WTC11 (cell line): ENCODE measurements around the gene NCS1. TPM values are rescaled to one million over a fixed set of nuclear protein-coding genes. Genes with fewer than 3 reads are reported as not detected.

Source experiments
- ATAC-seq: fragments of 200-7000 bp; cut with Tn5 transposase; 2 replicates; pipeline ENCODE4 v1.10.0; 2021; ENCODE audit warnings: mild to moderate bottlenecking, moderate library complexity
- CTCF ChIA-PET: fragments of 300-600 bp; sonication (Branson Sonifier 250); formaldehyde crosslinking; loops from one replicate; lab custom pipeline; 2021; ENCODE audit warnings: antibody characterized with exemption; lab: Charles Lee
- POLR2A ChIA-PET: fragments of 350-600 bp; sonication (Branson Sonifier 250); formaldehyde crosslinking; loops from one replicate; lab custom pipeline; 2021; ENCODE audit warnings: antibody characterized with exemption; lab: Charles Lee
- DNase-seq: peaks from one replicate; pipeline ENCODE4 v3.0.0; 2021; ENCODE audit warnings: low spot score
- H3K27ac Mint-ChIP-seq: 2 replicates; pipeline ENCODE4 v1.8.0; 2021; ENCODE audit warnings: mixed read lengths
- H3K27me3 Mint-ChIP-seq: 2 replicates; pipeline ENCODE4 v1.8.0; 2021; ENCODE audit warnings: low read depth, mild to moderate bottlenecking, moderate library complexity, mixed read lengths
- H3K36me3 Mint-ChIP-seq: 2 replicates; pipeline ENCODE4 v1.8.0; 2021; ENCODE audit warnings: mixed read lengths
- H3K4me1 Mint-ChIP-seq: 2 replicates; pipeline ENCODE4 v1.8.0; 2022; ENCODE audit warnings: mixed read lengths
- H3K4me3 Mint-ChIP-seq: 2 replicates; pipeline ENCODE4 v1.8.0; 2021; ENCODE audit warnings: mild to moderate bottlenecking, moderate library complexity, mixed read lengths
- H3K9me3 Mint-ChIP-seq: 2 replicates; pipeline ENCODE4 v1.8.0; 2021; ENCODE audit warnings: mixed read lengths
- ATF1 ChIP-seq: sonication (generic); formaldehyde crosslinking; IDR thresholded peaks from 2 replicates; pipeline ENCODE4 v1.8.1; 2023; ENCODE audit warnings: mild to moderate bottlenecking, moderate library complexity, missing genetic modification reagents
- CBFB ChIP-seq: sonication (generic); formaldehyde crosslinking; IDR thresholded peaks from 2 replicates; pipeline ENCODE4 v1.8.1; 2022; ENCODE audit warnings: mild to moderate bottlenecking, low read depth, missing genetic modification reagents
- ETV6 ChIP-seq: sonication (generic); formaldehyde crosslinking; IDR thresholded peaks from 2 replicates; pipeline ENCODE4 v1.8.1; 2022; ENCODE audit warnings: mild to moderate bottlenecking, missing genetic modification reagents
- GRHL2 ChIP-seq: fragments of 250-450 bp; sonication (Bioruptor Pico); IDR thresholded peaks from 2 replicates; pipeline ENCODE4 v1.8.0; 2022; ENCODE audit warnings: mild to moderate bottlenecking, moderate library complexity; ENCODE audit not compliant: insufficient replicate concordance, severe bottlenecking
- GTF2I ChIP-seq: fragments of 250-450 bp; sonication (Bioruptor Pico); conservative IDR thresholded peaks from 2 replicates; pipeline ENCODE4 v1.4.0; 2021; ENCODE audit warnings: mild to moderate bottlenecking
- MXD4 ChIP-seq: fragments of 250-450 bp; sonication (Bioruptor Pico); IDR thresholded peaks from 2 replicates; pipeline ENCODE4 v1.8.0; 2021; ENCODE audit warnings: mild to moderate bottlenecking, moderate library complexity, borderline replicate concordance
- NFATC4 ChIP-seq: fragments of 250-450 bp; sonication (Bioruptor Pico); IDR thresholded peaks from 2 replicates; pipeline ENCODE4 v1.9.0; 2021; ENCODE audit warnings: mild to moderate bottlenecking
- NFE2L1 ChIP-seq: sonication (generic); formaldehyde crosslinking; IDR thresholded peaks from 2 replicates; pipeline ENCODE4 v1.8.1; 2023; ENCODE audit warnings: missing genetic modification reagents
- NR1H2 ChIP-seq: sonication (generic); formaldehyde crosslinking; IDR thresholded peaks from 2 replicates; pipeline ENCODE4 v1.9.0; 2021; ENCODE audit warnings: mild to moderate bottlenecking, moderate library complexity, missing genetic modification reagents
- NR2C2 ChIP-seq: sonication (generic); formaldehyde crosslinking; IDR thresholded peaks from 2 replicates; pipeline ENCODE4 v1.8.0; 2022; ENCODE audit warnings: mild to moderate bottlenecking, missing genetic modification reagents
- SOX15 ChIP-seq: fragments of 250-450 bp; sonication (Bioruptor Pico); IDR thresholded peaks from 2 replicates; pipeline ENCODE4 v1.9.0; 2021; ENCODE audit warnings: mild to moderate bottlenecking
- TP53 ChIP-seq: sonication (generic); formaldehyde crosslinking; IDR thresholded peaks from 2 replicates; pipeline ENCODE4 v1.8.1; 2023; ENCODE audit warnings: mild to moderate bottlenecking, missing genetic modification reagents
- ZNF317 ChIP-seq: sonication (generic); formaldehyde crosslinking; IDR thresholded peaks from 2 replicates; pipeline ENCODE4 v1.8.1; 2023; ENCODE audit warnings: low read depth, mild to moderate bottlenecking, moderate library complexity, missing genetic modification reagents, borderline replicate concordance
- ZNF396 ChIP-seq: fragments of 250-450 bp; sonication (Bioruptor Pico); IDR thresholded peaks from 2 replicates; pipeline ENCODE4 v1.8.0; 2021; ENCODE audit warnings: mild to moderate bottlenecking, moderate library complexity, borderline replicate concordance
- total RNA-seq: library from RNA; stranded (reverse); gene quantifications from 3 replicates; pipeline ENCODE4 v1.2.3, GENCODE V29; 2021
- TF ChIP-seq, protein P1 (sequence below): sonication (generic); formaldehyde crosslinking; IDR thresholded peaks from 2 replicates; pipeline ENCODE4 v1.8.1; 2023; ENCODE audit warnings: mild to moderate bottlenecking, missing genetic modification reagents, borderline replicate concordance
- TF ChIP-seq, protein P2 (sequence below): sonication (generic); formaldehyde crosslinking; IDR thresholded peaks from 2 replicates; pipeline ENCODE4 v1.8.0; 2022; ENCODE audit warnings: mild to moderate bottlenecking, missing genetic modification reagents
- TF ChIP-seq, protein P3 (sequence below): fragments of 250-450 bp; sonication (Bioruptor Pico); IDR thresholded peaks from 2 replicates; pipeline ENCODE4 v1.9.0; 2021; ENCODE audit warnings: moderate library complexity, mild to moderate bottlenecking, inconsistent platforms, borderline replicate concordance
- TF ChIP-seq, protein P4 (sequence below): sonication (generic); formaldehyde crosslinking; IDR thresholded peaks from 2 replicates; pipeline ENCODE4 v1.8.0; 2022; ENCODE audit warnings: mild to moderate bottlenecking, missing genetic modification reagents
- TF ChIP-seq, protein P5 (sequence below): fragments of 250-450 bp; sonication (Bioruptor Pico); conservative IDR thresholded peaks from 2 replicates; pipeline ENCODE4 v1.9.0; 2021; ENCODE audit warnings: mild to moderate bottlenecking
- TF ChIP-seq, protein P6 (sequence below): fragments of 250-450 bp; sonication (Bioruptor Pico); IDR thresholded peaks from 2 replicates; pipeline ENCODE4 v1.9.0; 2021; ENCODE audit warnings: mild to moderate bottlenecking

Gene NCS1
- total RNA-seq, 1 experiment from 2014 or later, result 32.4 TPM

DNA sequence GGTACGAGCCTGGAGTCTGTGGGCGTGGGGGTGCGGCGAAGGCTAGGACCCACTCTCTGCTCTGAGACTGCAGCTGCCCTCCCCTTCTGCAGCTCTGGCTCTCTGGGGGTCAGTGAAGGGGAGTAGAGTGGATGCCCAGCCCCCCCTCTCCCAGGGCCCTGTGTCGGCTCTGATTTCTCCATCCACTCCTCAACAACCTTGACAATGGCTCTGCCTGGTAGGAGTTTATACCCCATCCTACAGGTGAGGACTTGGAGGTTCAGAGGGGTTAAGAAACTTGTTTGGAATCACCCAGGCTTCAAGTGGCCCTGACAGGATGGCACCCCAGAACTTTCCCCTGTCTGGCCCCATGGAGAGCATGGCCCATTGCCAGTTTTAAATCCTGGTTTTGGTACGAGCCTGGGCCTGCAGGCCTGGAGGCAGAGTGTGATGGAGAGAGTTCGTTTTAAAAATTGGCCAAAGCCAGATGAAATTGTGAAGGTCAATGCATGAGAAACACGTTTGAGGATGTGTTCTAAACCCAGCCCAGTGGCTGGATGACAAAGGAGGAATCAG lies 22.3 kb downstream of the NCS1 start (continued):
- TF ChIP-seq SOX15 (CRISPR knock-in tag) (no peak), GTF2I (CRISPR knock-in tag) (no peak)
- TF ChIP-seq, protein P1, sequence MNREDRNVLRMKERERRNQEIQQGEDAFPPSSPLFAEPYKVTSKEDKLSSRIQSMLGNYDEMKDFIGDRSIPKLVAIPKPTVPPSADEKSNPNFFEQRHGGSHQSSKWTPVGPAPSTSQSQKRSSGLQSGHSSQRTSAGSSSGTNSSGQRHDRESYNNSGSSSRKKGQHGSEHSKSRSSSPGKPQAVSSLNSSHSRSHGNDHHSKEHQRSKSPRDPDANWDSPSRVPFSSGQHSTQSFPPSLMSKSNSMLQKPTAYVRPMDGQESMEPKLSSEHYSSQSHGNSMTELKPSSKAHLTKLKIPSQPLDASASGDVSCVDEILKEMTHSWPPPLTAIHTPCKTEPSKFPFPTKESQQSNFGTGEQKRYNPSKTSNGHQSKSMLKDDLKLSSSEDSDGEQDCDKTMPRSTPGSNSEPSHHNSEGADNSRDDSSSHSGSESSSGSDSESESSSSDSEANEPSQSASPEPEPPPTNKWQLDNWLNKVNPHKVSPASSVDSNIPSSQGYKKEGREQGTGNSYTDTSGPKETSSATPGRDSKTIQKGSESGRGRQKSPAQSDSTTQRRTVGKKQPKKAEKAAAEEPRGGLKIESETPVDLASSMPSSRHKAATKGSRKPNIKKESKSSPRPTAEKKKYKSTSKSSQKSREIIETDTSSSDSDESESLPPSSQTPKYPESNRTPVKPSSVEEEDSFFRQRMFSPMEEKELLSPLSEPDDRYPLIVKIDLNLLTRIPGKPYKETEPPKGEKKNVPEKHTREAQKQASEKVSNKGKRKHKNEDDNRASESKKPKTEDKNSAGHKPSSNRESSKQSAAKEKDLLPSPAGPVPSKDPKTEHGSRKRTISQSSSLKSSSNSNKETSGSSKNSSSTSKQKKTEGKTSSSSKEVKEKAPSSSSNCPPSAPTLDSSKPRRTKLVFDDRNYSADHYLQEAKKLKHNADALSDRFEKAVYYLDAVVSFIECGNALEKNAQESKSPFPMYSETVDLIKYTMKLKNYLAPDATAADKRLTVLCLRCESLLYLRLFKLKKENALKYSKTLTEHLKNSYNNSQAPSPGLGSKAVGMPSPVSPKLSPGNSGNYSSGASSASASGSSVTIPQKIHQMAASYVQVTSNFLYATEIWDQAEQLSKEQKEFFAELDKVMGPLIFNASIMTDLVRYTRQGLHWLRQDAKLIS (CRISPR knock-in tag), result no peak

DNA sequence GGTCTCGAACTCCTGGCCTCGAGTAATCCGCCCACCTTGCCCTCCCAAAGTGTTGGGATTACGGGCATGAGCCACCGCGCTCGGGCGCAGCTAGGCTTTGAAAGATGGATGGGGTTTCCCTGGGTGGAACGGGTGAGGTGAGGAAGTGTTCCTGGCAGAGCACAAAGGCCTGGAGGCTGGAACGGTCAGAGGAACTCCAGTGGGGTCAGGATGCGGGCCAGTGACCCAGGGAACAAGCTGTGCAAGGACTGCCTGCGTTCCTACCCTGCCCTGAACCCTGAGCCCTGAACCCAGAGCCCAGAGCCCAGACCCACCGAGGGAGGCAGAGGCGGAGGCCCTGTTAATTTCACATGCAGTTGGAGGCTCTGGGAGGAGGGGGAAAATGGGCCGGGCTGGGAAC lies 23.4 kb downstream of the NCS1 start:
- no peaks in the 10 kb centered on the region for H3K9me3 Mint-ChIP-seq
- H3K4me1 Mint-ChIP-seq, result peaks cover 26% of the 10 kb centered on the region
- TF ChIP-seq MXD4 (CRISPR knock-in tag), result no peak
- TF ChIP-seq, all 79 proteins: peak for 0
- no peak for ATAC-seq
- no peaks in the 10 kb centered on the region for H3K27me3 Mint-ChIP-seq
- no peaks in the 10 kb centered on the region for H3K36me3 Mint-ChIP-seq
- H3K4me3 Mint-ChIP-seq, result no peak overlapping the region
- DNase-seq, result no peak
- ChIA-PET POLR2A (interaction anchor here (0.5 kb wide), 1 partner anchor 69 kb away, joined by 4 read pairs; no protein-coding TSS in a partner anchor), CTCF (interaction anchor here (1.1 kb wide), 1 partner anchor 40 kb away, joined by 5 read pairs; no protein-coding TSS in a partner anchor)
- H3K27ac Mint-ChIP-seq, result no peak overlapping the region

DNA sequence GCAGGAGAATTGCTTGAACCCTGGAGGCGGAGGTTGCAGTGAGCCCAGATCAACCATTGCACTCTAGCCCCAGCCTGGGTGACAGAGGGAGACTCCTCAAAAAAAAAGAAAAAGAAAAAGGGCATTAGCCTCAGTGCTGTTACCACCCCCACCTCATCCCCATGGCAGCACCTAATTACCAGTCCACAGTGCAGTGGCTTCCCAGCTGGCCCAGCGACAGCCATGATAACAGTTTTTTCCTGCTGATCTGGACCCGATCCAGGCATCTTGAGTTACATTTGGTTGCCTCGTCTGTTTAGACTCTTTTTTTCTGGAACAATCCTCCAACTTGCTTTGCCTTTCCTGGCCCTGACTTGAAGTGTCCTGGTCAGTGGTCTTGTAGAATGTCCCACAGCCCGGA lies 24.4 kb downstream of the NCS1 start:
- Mint-ChIP-seq H3K36me3 (no peaks in the 10 kb centered on the region), H3K27me3 (no peaks in the 10 kb centered on the region), H3K27ac (peak overlapping the region; percentile 30), H3K4me1 (peaks cover 26% of the 10 kb centered on the region), H3K9me3 (no peaks in the 10 kb centered on the region), H3K4me3 (no peak overlapping the region)
- POLR2A ChIA-PET, result no interaction called here
- TF ChIP-seq ETV6 (no peak), ATF1 (CRISPR knock-in tag) (no peak), GRHL2 (CRISPR knock-in tag) (no peak), NR2C2 (CRISPR knock-in tag) (no peak), ZNF317 (CRISPR knock-in tag) (no peak)
- TF ChIP-seq, protein P2, sequence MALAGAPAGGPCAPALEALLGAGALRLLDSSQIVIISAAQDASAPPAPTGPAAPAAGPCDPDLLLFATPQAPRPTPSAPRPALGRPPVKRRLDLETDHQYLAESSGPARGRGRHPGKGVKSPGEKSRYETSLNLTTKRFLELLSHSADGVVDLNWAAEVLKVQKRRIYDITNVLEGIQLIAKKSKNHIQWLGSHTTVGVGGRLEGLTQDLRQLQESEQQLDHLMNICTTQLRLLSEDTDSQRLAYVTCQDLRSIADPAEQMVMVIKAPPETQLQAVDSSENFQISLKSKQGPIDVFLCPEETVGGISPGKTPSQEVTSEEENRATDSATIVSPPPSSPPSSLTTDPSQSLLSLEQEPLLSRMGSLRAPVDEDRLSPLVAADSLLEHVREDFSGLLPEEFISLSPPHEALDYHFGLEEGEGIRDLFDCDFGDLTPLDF (CRISPR knock-in tag), result no peak
- TF ChIP-seq, protein P3, sequence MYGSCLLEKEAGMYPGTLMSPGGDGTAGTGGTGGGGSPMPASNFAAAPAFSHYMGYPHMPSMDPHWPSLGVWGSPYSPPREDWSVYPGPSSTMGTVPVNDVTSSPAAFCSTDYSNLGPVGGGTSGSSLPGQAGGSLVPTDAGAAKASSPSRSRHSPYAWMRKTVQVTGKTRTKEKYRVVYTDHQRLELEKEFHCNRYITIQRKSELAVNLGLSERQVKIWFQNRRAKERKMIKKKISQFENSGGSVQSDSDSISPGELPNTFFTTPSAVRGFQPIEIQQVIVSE (CRISPR knock-in tag), result no peak
- TF ChIP-seq, protein P4, sequence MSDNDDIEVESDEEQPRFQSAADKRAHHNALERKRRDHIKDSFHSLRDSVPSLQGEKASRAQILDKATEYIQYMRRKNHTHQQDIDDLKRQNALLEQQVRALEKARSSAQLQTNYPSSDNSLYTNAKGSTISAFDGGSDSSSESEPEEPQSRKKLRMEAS (CRISPR knock-in tag), result no peak
- no peak for ATAC-seq
- no peak for DNase-seq
- CTCF ChIA-PET, result no interaction called here

- ChIA-PET CTCF (interaction anchor here (0.7 kb wide), 1 partner anchor 10 kb away, joined by 3 read pairs; no protein-coding TSS in a partner anchor), POLR2A (no interaction called here)
- peaks cover 27% of the 10 kb centered on the region for H3K4me1 Mint-ChIP-seq
- no peak overlapping the region for H3K27ac Mint-ChIP-seq
- DNase-seq (no peak), ATAC-seq (no peak)
- H3K36me3 Mint-ChIP-seq, result no peaks in the 10 kb centered on the region
- H3K4me3 Mint-ChIP-seq, result no peak overlapping the region
- no peaks in the 10 kb centered on the region; the same call in 1 of the 2 replicates for H3K27me3 Mint-ChIP-seq
- no peaks in the 10 kb centered on the region for H3K9me3 Mint-ChIP-seq
- no peak for TF ChIP-seq NFE2L1
- TF ChIP-seq TP53 (CRISPR knock-in tag), result no peak
- TF ChIP-seq, protein P5, sequence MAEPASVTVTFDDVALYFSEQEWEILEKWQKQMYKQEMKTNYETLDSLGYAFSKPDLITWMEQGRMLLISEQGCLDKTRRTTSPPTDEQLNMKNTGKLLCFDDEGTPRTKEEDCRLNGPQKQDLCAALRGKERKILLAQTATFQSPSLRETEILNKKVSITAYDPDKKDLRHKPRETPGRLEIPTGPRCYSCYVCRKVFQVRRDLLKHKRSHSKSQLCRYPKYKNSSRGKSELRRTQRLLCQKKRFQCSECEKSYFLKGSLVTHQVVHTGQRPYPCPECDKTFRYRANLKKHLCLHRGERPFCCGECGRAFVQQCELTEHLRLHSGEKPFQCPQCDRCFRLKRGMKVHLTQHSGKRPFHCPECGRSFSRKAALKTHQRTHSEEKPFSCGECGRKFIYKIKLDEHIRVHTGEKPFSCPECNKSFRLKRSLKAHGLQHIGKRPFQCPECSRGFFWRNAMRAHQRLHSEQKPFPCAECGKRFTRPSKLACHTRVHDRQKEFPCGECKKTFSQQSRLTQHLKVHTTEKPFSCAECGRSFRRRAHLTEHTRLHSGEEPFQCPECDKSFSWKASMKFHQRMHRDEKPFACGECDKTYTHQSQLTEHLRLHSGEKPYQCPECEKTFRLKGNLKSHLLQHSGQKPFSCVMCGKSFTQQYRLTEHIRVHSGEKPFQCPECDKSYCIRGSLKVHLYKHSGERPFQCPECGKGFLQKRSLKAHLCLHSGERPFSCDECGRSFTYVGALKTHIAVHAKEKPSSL (CRISPR knock-in tag), result no peak
- no peak for TF ChIP-seq MXD4 (CRISPR knock-in tag)
- TF ChIP-seq, protein P2 (CRISPR knock-in tag), result no peak
- TF ChIP-seq, protein P6, sequence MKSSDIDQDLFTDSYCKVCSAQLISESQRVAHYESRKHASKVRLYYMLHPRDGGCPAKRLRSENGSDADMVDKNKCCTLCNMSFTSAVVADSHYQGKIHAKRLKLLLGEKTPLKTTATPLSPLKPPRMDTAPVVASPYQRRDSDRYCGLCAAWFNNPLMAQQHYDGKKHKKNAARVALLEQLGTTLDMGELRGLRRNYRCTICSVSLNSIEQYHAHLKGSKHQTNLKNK, result no peak
- TF ChIP-seq GRHL2 (CRISPR knock-in tag), result no peak
- no peak for TF ChIP-seq NFATC4 (CRISPR knock-in tag)
- no peak for TF ChIP-seq ZNF396
- no peak for TF ChIP-seq CBFB (CRISPR knock-in tag)
- no peak for TF ChIP-seq GTF2I (CRISPR knock-in tag)
- no peak for TF ChIP-seq NR2C2 (CRISPR knock-in tag)
- no peak for TF ChIP-seq NR1H2 (CRISPR knock-in tag)
Measured at GRCh38 chr9:130197386-130197785, 25.2 kb downstream of the NCS1 start.
